Putamen (tissue), 1 donor: Measurements from ENCODE around the gene ZCCHC7.

Experiments
- DNase-seq: peaks from one replicate; pipeline ENCODE4 v3.0.0-alpha.2; 2016; ENCODE audit warnings: low spot score

The ZCCHC7 gene

GRCh38 chr9:37405350-37405749 lies 285.0 kb downstream of the ZCCHC7 start:
- no peak for DNase-seq

- no peak for DNase-seq
Measured at GRCh38 chr9:37405764-37406380, 285.5 kb downstream of the ZCCHC7 start.

- DNase-seq, result no peak
Measured at GRCh38 chr9:37406603-37407401, 286.4 kb downstream of the ZCCHC7 start.

GRCh38 chr9:37407468-37407867 lies 287.1 kb downstream of the ZCCHC7 start:
- no peak for DNase-seq
